Activated naive CD4-positive, alpha-beta T cell treated with anti-CD3 and anti-CD28 coated beads, Interleukin-2, amount 10 ng/mL, durations not matched to agents 7 days and 5 days (primary cell): Measurements from ENCODE around the gene ZNF862.
"Not testable (repeated sequence)": the region's sequence is repeated elsewhere in the genome, so short reads cannot be mapped to it uniquely, and the experiment has no call there.

Experiments used
- CTCF ChIA-PET: fragments of 350-600 bp; sonication (Branson Sonifier 250); formaldehyde crosslinking; loops from one replicate; lab custom pipeline; 2021; ENCODE audit warnings: antibody characterized with exemption; lab: Charles Lee
- DNase-seq: peaks from one replicate; pipeline ENCODE4 v3.0.0-alpha.2; 2020
- H3K27ac Mint-ChIP-seq: one replicate; pipeline ENCODE4 v1.8.0; 2021; ENCODE audit warnings: mild to moderate bottlenecking, moderate library complexity, mixed read lengths
- H3K27me3 Mint-ChIP-seq: one replicate; pipeline ENCODE4 v1.8.0; 2021; ENCODE audit warnings: mild to moderate bottlenecking, mixed read lengths
- H3K36me3 Mint-ChIP-seq: one replicate; pipeline ENCODE4 v1.8.0; 2021; ENCODE audit warnings: mixed read lengths
- H3K4me1 Mint-ChIP-seq: one replicate; pipeline ENCODE4 v1.8.0; 2021; ENCODE audit warnings: mixed read lengths
- H3K4me3 Mint-ChIP-seq: one replicate; pipeline ENCODE4 v1.8.0; 2021; ENCODE audit warnings: mild to moderate bottlenecking, moderate library complexity, mixed read lengths
- H3K9me3 Mint-ChIP-seq: one replicate; pipeline ENCODE4 v1.8.0; 2021; ENCODE audit warnings: mixed read lengths

The ZNF862 gene

GRCh38 chr7:149823631-149824199, 14.5 kb upstream of the ZNF862 start:
- H3K36me3 Mint-ChIP-seq = no peaks in the 10 kb centered on the region
- no peaks in the 10 kb centered on the region for H3K9me3 Mint-ChIP-seq
- H3K4me1 Mint-ChIP-seq = no peaks in the 10 kb centered on the region
- no peak overlapping the region for H3K27ac Mint-ChIP-seq
- DNase-seq = no peak
- no peak overlapping the region for H3K4me3 Mint-ChIP-seq
- H3K27me3 Mint-ChIP-seq = peaks cover 15% of the 10 kb centered on the region
- CTCF ChIA-PET = interaction anchor here (1.6 kb wide), 1 partner anchor 16 kb away, joined by 5 read pairs; no protein-coding TSS in a partner anchor

- no peak for DNase-seq
- Mint-ChIP-seq H3K27me3 (peaks cover 15% of the 10 kb centered on the region), H3K4me3 (no peak overlapping the region), H3K4me1 (no peaks in the 10 kb centered on the region), H3K9me3 (no peaks in the 10 kb centered on the region), H3K27ac (no peak overlapping the region), H3K36me3 (no peaks in the 10 kb centered on the region)
- CTCF ChIA-PET = interaction anchor here (1.6 kb wide), 1 partner anchor 17 kb away, joined by 5 read pairs; no protein-coding TSS in a partner anchor
Observed at GRCh38 chr7:149824301-149824741, 13.9 kb upstream of the ZNF862 start.

- Mint-ChIP-seq H3K27ac (no peak overlapping the region), H3K4me3 (no peak overlapping the region), H3K9me3 (no peaks in the 10 kb centered on the region), H3K27me3 (peaks cover 15% of the 10 kb centered on the region), H3K4me1 (no peaks in the 10 kb centered on the region), H3K36me3 (no peaks in the 10 kb centered on the region)
- no peak for DNase-seq
- CTCF ChIA-PET = interaction anchor here (1.6 kb wide), 1 partner anchor 17 kb away, joined by 5 read pairs; no protein-coding TSS in a partner anchor
Observed at GRCh38 chr7:149824748-149825566, 13.2 kb upstream of the ZNF862 start.

- no peaks in the 10 kb centered on the region for H3K36me3 Mint-ChIP-seq
- CTCF ChIA-PET = no interaction called here
- H3K27me3 Mint-ChIP-seq = peaks cover 20% of the 10 kb centered on the region
Observed at GRCh38 chr7:149825567-149826343, 12.4 kb upstream of the ZNF862 start.

GRCh38 chr7:149826344-149827088, 11.7 kb upstream of the ZNF862 start:
- no peak for DNase-seq
- no peaks in the 10 kb centered on the region for H3K9me3 Mint-ChIP-seq
- no peak overlapping the region for H3K27ac Mint-ChIP-seq
- H3K27me3 Mint-ChIP-seq = peaks cover 27% of the 10 kb centered on the region
- CTCF ChIA-PET = no interaction called here
- no peak overlapping the region for H3K4me3 Mint-ChIP-seq
- no peaks in the 10 kb centered on the region for H3K36me3 Mint-ChIP-seq
- H3K4me1 Mint-ChIP-seq = no peaks in the 10 kb centered on the region

More at GRCh38 chr7:149825567-149826343, 12.4 kb upstream of the ZNF862 start:
- no peak overlapping the region for H3K27ac Mint-ChIP-seq
- no peak for DNase-seq
- no peaks in the 10 kb centered on the region for H3K4me1 Mint-ChIP-seq
- H3K9me3 Mint-ChIP-seq = no peaks in the 10 kb centered on the region
- H3K4me3 Mint-ChIP-seq = no peak overlapping the region

GRCh38 chr7:149827089-149827981, 10.8 kb upstream of the ZNF862 start:
- Mint-ChIP-seq H3K27ac (no peak overlapping the region), H3K4me1 (no peaks in the 10 kb centered on the region), H3K4me3 (no peak overlapping the region), H3K36me3 (no peaks in the 10 kb centered on the region), H3K9me3 (no peaks in the 10 kb centered on the region), H3K27me3 (peaks cover 33% of the 10 kb centered on the region)
- CTCF ChIA-PET = no interaction called here
- DNase-seq = no peak

- H3K4me1 Mint-ChIP-seq = no peaks in the 10 kb centered on the region
- no peak for DNase-seq
- no peaks in the 10 kb centered on the region for H3K9me3 Mint-ChIP-seq
- peaks cover 45% of the 10 kb centered on the region for H3K27me3 Mint-ChIP-seq
- CTCF ChIA-PET = no interaction called here
- H3K4me3 Mint-ChIP-seq = no peak overlapping the region
- H3K36me3 Mint-ChIP-seq = no peaks in the 10 kb centered on the region
- H3K27ac Mint-ChIP-seq = no peak overlapping the region
Observed at GRCh38 chr7:149828357-149829309, 9.5 kb upstream of the ZNF862 start.

- H3K4me3 Mint-ChIP-seq, H3K27ac Mint-ChIP-seq, DNase-seq, H3K4me1 Mint-ChIP-seq, H3K36me3 Mint-ChIP-seq, H3K9me3 Mint-ChIP-seq: not testable (repeated sequence)
- CTCF ChIA-PET = interaction anchor here (1.1 to 1.2 kb wide), 2 partner anchors 23 to 31 kb away, joined by 3 read pairs; no protein-coding TSS in a partner anchor
- peaks cover 54% of the 10 kb centered on the region for H3K27me3 Mint-ChIP-seq
Observed at GRCh38 chr7:149830527-149830926, 7.6 kb upstream of the ZNF862 start.

- no peak overlapping the region for H3K27ac Mint-ChIP-seq
- H3K4me3 Mint-ChIP-seq = no peak overlapping the region
- H3K36me3 Mint-ChIP-seq = no peaks in the 10 kb centered on the region
- H3K4me1 Mint-ChIP-seq = no peaks in the 10 kb centered on the region
- no peaks in the 10 kb centered on the region for H3K9me3 Mint-ChIP-seq
- CTCF ChIA-PET = interaction anchor here (1.1 to 1.2 kb wide), 2 partner anchors 24 to 30 kb away, joined by 3 read pairs; no protein-coding TSS in a partner anchor
- H3K27me3 Mint-ChIP-seq = peaks cover 57% of the 10 kb centered on the region
- no peak for DNase-seq
Observed at GRCh38 chr7:149830997-149831740, 7.0 kb upstream of the ZNF862 start.

GRCh38 chr7:149831741-149832219, 6.4 kb upstream of the ZNF862 start:
- no peak for DNase-seq
- Mint-ChIP-seq H3K9me3 (no peaks in the 10 kb centered on the region), H3K27me3 (peaks cover 57% of the 10 kb centered on the region), H3K4me1 (no peaks in the 10 kb centered on the region), H3K27ac (no peak overlapping the region), H3K36me3 (no peaks in the 10 kb centered on the region), H3K4me3 (no peak overlapping the region)
- CTCF ChIA-PET = interaction anchor here (1.1 to 1.2 kb wide), 2 partner anchors 24 to 29 kb away, joined by 3 read pairs; no protein-coding TSS in a partner anchor

GRCh38 chr7:149832332-149833041, 5.7 kb upstream of the ZNF862 start:
- H3K4me1 Mint-ChIP-seq = peaks cover under 1% of the 10 kb centered on the region
- no peaks in the 10 kb centered on the region for H3K36me3 Mint-ChIP-seq
- no peak for DNase-seq
- H3K27ac Mint-ChIP-seq = no peak overlapping the region
- CTCF ChIA-PET = no interaction called here
- no peak overlapping the region for H3K4me3 Mint-ChIP-seq
- peaks cover 50% of the 10 kb centered on the region for H3K27me3 Mint-ChIP-seq
- no peaks in the 10 kb centered on the region for H3K9me3 Mint-ChIP-seq
